Measurements from ENCODE around the gene MRPL53.
"Not testable (repeated sequence)": the region's sequence is repeated elsewhere in the genome, so short reads cannot be mapped to it uniquely, and the experiment has no call there.

The MRPL53 gene

GRCh38 chr2:74448771-74449170 is 23.7 kb downstream of the MRPL53 start:
- DNase-seq (ENCODE audit: low read depth) = no peak

DNA sequence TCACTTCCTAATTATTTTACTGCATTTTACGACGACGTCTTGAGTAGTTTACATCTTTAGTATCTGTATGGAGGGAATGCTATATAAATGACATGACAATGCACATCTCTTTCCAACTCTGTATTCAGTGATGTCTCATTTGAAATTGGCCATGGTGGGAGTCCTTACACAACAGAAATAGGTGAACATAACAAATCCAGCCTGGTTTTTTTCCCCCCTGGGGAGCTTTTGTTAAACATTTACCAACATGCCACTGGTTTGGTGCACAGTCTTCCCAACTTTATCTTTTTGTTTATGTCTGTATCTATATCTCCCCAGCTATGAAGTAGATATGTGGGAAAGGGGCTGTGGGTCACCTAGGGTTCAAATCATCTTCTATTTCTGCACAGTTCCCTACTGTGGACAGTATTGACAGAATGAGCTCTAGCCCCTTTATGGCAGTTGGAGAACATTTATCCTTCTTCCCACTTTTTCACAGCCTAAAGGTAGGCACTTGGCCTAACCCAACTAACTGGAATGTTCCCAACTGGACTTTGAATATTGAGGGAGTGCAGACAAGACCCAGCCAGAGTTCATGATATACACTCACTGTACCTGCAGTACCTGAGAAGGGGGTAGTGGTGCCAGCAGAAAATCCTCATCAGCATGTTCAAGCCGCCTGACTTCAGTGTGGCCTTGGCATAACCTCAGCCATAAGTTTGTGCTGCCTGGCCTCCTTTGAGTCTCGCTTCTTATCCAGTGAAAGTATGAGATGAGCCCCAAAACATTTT is 25.1 kb downstream of the MRPL53 start:
- no peak for DNase-seq (ENCODE audit: low read depth)

- no peak for DNase-seq (ENCODE audit: low read depth)
Observed at GRCh38 chr2:74444498-74445318, 27.8 kb downstream of the MRPL53 start.

- DNase-seq (ENCODE audit: low read depth) = not testable (repeated sequence)
Observed at GRCh38 chr2:74442483-74443297, 29.8 kb downstream of the MRPL53 start.

- no peak for DNase-seq (ENCODE audit: low read depth)
Observed at GRCh38 chr2:74441690-74442482, 30.6 kb downstream of the MRPL53 start, which contains the start of gene RTKN. RTKN (minus strand) TSS chr2:74441937; CDS start chr2:74441816, 121 bp downstream.

DNA sequence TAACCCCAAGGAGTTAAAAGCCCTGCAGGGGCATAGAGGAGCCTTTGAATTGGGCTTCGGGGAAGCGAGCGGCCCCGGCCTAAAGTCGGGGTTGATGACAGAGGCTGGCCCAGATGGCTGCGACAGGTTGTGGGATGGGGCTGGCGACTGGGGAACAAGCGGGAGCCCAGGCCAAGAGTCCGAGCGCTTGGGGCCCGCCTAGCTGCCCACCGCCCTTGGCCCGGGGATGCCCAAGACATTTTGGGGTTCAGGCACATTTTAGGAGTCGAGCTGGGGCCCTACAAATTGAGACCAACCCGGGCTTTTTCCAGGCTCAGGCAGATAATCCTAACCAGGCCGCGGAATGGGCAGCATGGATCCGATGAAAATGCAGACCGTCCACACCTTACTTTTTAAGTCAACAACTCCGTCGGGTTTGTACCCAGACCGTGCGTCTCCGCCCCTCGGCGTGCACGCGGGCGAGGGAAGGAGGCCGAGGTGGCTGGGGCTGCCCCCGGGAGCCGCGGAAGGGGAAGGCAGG is 31.2 kb downstream of the MRPL53 start:
- DNase-seq (ENCODE audit: low read depth) = no peak

GRCh38 chr2:74440378-74441169 is 31.9 kb downstream of the MRPL53 start:
- peak; percentile 57 for DNase-seq (ENCODE audit: low read depth)

DNA sequence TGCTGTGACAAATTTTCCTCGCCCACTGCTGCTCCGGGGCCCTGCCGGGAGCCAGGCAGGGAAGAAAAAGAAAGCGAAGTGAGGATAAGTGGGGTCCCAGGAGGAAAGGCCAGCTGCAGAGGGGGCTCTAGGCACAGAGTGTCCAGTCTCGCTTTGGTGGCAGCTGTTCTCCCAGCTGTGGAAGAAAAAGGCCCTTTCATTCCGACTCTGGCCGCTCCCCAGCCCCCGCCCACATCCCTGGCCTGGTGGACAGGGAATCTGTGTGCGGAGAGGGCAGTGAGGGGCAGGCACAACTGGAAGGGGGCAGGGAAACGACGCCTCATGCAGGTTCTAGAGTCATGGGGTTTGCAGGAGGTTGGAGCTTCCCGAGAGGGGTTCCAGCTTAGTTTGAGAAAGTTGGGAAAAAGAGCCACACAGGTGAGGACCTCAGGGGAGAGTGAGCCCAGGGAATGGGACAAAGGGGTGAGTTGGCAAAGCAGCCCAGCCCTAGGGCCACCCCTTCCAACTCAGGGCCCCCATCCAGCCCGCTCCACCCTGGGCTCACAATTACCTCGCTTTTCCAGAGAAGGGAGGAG is 32.6 kb downstream of the MRPL53 start:
- DNase-seq (ENCODE audit: low read depth) = no peak

- DNase-seq (ENCODE audit: low read depth) = no peak
Observed at GRCh38 chr2:74439373-74439772, 33.1 kb downstream of the MRPL53 start.

GRCh38 chr2:74438248-74438647 is 34.2 kb downstream of the MRPL53 start:
- DNase-seq (ENCODE audit: low read depth) = no peak

GRCh38 chr2:74436848-74437695 is 35.4 kb downstream of the MRPL53 start:
- no peak for DNase-seq (ENCODE audit: low read depth)

- no peak for DNase-seq (ENCODE audit: low read depth)
Observed at GRCh38 chr2:74436111-74436805, 36.2 kb downstream of the MRPL53 start.

GRCh38 chr2:74430502-74430901 is 42.0 kb downstream of the MRPL53 start:
- DNase-seq (ENCODE audit: low read depth) = no peak

DNA sequence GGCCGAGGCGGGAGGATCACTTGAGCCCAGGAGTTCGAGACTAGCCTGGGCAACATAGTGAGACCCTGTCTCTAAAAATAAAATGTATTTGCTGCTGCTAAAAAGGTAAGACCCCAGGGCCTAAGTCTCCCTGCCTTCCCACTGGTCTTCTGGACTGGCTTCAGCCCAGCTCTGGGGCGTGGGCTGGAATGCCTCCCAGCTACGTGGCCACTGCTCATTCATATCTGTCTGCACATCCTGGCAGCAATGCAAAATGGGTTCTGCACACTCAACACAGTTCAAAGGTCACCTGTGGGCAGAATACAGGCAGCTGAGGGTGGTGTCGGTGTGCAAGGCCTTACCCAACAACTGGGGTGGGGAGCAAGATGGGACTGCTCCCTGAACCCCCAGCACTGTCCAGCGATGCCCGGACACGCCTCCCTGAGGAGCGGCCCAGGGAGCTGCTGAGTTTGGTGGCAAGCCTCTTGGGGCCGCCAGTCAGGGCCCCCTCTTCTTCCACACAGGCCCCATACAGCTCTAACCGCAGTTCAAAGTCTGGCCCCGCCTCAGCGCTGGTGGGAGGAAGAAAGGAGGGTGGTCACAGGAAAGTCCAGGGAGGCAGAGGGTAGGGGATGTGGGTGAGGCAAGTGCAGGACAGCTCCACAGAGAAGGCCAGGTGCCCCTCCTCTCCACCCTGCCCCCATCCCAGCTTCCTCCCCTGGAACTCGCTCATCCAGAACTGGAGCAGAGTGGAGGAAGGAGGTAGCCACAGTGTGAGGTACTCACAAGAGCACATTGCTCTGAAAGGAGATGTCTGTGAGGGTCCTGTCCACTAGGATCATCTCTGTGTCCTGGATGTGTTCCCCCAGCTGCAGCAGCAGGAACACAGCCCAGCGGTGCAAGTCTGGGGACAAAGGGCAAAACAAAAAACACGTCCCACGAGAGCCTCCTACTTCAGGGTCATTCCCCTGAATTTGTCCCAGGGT is 42.7 kb downstream of the MRPL53 start:
- DNase-seq (ENCODE audit: low read depth) = no peak

- DNase-seq (ENCODE audit: low read depth) = no peak
Observed at GRCh38 chr2:74428675-74429074, 43.8 kb downstream of the MRPL53 start.

DNA sequence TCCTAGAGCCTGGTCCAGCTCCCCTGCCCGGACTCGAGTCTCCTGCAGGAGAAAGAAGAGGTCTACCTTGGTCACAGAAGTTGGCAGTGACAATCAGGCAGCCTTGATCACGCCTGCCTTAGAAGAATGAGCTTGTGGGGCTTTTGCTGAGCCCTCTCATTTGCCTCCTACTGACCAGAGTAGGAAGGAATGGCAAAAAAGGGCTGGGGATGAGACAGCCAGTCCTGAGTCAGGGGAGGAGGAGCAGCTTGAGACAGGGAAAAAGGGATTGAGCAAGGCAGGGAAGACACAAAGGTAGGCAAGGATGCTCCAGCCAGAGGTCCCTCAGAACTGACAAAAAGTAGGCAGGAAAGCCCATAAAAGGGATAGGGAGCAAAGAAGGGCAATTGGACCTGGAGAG is 44.9 kb downstream of the MRPL53 start:
- no peak for DNase-seq (ENCODE audit: low read depth)

GRCh38 chr2:74426181-74426758 is 46.2 kb downstream of the MRPL53 start:
- DNase-seq (ENCODE audit: low read depth) = no peak

All from GM04504 (cell line).